NCI-H2227 (cell line): ENCODE results near the gene ACTC1.
"Not testable (repeated sequence)": the region's sequence is repeated elsewhere in the genome, so short reads cannot be mapped to it uniquely, and the experiment has no call there.

Source experiments
- DNase-seq: peaks from one replicate; lab custom pipeline; 2025; ENCODE audit not compliant: unreplicated experiment; lab: John Stamatoyannopoulos, UW

ACTC1 gene

GRCh38 chr15:34795267-34796081 lies at the start of gene ACTC1:
TSS of gene ACTC1 (minus strand) at chr15:34795549. CDS start at chr15:34794808, 741 bp downstream.
- DNase-seq: no peak

DNA sequence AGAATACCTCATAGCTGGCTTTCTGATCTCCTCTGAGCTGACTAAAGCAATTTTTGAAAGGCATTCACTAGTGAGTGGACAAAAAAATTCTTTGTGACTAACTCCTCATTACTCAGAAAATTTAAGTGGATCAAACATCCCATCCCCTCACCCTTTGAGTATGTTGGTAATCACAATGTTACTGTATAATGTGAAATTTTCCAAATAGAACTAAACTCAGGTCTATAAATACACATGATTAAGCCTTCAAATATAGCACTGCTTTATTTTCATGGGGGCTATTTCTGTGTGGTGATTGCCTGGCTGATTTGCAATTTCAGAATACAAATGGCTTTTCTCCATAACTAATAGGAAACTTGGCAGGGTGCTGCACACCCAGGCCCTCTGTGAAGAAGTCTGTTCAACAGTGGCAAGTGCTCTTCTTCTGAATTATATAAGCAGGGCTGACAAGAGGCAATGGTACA lies 45.9 kb upstream of the ACTC1 start:
- no peak for DNase-seq

DNA sequence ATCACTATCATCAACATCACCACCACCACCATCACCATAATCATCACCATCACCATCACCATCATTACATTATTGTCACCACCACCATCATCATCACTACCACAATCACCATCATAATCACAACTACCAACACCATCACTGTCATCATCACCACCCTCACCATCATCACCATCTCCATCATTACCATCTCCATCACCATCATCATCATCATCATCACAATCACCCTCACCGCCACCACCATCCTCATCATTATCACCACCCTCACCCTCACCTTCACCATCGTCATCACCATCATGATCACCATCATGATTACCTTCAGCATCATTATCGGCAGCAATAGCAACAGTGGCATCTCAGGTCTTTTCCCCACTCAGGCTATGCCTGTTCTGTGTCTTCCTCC lies 42.9 kb upstream of the ACTC1 start:
- no peak for DNase-seq

DNA sequence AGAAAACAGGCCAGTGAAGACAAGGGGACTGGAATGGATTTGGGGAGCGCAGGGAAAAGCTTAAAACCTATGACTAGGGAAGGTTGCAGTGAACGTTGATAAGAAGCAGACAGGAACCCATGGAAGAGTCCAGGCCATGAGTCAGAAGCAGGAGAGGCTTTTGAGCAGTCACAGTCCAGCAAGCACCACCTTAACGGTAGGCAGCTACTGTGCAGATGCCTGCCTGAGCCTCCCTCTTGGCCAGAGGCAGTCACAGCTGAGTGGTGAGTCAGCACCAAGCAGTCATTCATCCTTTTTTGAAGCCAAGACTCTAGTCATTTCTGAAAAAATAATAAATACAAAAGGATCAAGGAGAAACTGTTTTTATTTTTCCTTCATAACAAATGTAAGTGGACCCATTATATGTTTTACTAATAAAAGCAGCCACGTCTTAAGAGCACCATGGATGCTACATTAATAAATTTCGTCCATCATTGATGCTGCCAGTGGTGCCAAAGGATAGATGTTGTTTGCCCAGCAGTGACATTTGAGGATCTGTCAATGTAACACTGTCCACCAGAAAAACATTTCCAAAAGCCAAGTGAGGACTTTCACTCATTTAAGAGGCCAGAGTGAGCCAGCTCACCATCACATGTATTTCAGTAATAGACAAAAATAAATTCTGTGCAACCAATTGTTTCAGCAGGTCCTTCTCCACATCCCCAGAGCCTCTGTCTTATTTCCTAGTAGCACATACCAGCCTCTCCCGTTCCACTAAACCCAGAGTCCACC lies 42.1 kb upstream of the ACTC1 start:
- no peak for DNase-seq

DNA sequence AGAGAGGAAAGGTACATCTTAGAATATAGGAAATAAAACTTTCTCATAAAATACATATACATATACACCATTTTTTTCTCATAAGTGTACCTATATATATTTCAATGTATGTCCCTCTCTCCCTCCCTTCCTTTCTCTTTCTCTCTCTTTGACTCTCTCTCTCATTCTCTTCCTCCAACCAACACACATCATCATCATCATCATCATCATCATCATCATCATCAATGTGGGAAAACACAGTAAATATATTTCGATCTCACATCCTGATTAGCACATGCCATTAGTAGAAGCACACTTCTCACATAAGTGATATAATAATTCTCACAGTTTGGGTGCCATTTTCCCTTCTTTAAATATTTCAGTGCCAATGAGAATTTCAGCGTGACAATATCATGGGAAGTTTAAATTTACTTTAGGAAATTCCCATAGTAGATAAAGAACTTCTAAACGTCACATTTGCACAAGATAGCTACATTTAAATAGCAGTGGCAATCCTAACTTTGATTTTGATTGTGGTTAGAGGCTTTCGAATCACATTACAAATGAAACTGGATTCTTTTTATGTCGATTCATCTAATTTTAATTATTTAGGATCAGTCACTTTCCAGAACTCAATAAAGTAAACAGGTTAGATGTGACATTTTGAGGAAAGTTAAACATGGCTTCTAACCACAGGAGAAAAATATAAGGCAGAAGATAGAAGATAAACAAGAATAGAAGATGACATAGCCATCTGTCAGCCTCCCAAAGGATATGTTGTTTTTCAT lies 33.0 kb upstream of the ACTC1 start:
- DNase-seq: no peak

- DNase-seq: no peak
These were observed 26.5 kb upstream of the ACTC1 start for GRCh38 chr15:34821831-34822230.

- no peak for DNase-seq
These were observed 24.8 kb upstream of the ACTC1 start for GRCh38 chr15:34820110-34820509.

DNA sequence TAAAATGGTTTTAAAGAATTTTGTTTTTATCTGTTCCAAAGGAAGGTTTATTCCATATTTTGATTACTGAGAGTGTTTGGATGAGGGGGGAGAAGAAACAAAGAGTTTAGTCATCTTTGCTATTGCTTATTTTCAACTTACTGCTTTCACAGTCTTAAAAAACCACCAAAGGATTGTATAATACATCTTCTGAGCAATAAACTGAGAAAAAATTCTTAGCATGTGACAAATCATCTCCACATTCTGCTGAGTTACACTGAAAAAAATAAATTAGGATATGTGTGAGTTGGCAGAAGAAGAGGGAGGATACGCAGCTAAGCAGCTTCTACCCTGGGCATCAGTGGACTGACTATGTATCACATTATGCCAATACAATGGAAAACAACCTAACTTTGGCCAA lies 23.2 kb upstream of the ACTC1 start:
- DNase-seq: no peak

GRCh38 chr15:34815836-34816235 lies 20.5 kb upstream of the ACTC1 start:
- DNase-seq: no peak

DNA sequence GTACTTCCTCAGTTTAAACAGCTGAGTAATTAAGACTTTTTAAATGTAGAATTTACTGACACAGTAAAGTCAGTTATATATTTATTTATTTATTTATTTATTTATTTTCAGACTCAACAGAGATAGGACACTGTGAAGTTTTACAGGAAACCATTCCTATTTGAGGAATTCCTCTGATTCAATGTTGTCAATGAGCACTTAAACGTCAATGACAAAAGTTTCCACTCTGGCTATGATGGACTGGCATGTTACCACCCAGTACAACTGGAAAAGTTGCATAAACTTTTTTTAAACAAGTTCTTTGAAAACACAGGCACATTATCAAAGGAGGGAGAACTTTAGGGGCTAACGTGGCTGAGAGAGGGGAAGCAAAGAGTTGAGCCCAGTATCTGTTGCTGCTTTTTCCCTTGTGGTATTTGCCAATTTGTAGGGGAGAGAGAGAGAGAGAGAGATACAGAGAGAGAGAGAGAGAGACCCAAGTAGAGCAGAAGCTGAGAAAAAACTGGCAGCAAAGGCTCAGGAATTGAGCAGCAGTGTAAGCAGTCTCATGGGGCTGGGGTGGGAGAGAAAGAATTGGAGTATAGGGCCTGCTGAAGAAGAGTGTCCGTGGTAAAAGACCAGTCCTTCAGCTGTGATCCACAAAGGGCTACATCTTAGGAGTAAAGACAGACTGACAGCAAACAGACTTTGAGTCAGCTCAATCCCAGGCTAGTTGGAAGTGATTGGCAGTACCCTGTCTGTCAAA lies 18.3 kb upstream of the ACTC1 start:
- DNase-seq: no peak

DNA sequence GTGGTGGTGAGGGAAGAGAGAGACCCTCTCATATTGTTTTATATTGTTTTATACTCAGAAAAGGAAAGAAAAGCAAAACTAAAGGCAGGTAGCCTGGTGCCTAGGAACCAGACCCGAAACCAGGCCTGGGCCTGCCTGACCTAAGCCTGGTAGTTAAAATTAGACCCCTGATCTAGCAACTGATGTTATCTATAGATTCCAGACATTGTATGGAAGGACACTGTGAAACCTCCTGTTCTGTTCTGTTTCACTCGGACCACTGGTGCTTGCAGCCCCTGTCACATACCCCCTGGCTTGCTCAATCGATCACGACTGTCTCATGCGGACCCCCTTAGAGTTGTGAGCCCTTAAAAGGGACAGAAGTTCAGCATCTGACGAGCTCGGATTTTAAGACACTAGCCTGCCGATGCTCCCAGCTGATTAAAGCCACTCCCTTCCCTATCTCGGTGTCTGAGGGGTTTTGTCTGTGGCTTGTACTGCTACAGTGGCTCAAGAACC lies 17.6 kb upstream of the ACTC1 start:
- not testable (repeated sequence) for DNase-seq

DNA sequence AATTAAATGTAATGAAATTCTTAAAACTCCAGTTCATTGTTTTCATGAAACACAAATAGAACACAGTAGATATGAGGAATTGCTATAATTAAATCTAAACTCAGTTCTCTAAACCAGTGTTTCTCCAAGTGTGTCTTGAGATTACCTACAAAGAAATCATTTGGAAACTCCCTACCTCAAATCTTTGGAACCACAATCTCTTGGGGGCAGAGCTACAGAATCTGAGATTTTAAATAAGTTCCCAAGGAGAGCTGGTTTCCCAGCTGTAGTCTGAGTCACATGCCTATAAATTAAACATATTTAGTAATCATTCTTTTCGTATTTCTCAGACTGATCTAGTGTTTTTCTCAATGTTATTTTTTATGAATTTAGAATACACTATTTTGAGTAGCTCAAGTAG lies 17.0 kb upstream of the ACTC1 start:
- no peak for DNase-seq

DNA sequence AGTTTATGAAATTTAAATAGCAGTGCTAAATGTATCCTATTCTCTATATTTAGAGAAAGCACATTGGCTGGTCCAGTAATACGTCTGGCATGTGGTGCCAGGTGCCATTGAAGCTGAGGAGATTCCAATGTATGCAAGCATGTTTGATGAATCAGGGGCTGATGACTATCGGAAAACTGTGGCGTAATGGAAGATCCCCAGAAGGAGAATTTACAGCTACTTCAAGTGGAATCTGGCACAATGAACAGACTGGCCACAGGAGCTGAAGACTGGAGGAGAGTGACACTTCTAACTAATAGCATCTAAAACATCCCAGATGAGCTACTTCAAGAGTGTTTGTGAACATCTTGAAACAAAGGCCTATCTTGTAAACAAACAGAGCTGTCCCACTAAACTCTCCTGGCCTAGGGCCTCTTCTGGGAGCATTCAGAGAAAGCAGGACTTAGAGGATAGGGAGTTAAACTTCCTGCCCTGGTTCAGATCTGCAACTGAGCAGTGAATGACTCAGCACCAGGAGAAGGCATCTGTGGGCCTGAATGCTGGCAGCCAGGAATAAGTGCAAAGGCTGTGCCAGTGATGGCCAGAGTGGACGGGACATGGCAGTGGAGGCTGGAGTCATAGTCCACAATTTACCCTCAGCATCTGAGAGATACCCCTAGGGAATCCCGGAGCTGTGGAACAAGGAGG lies 15.2 kb upstream of the ACTC1 start:
- DNase-seq: no peak

- DNase-seq: no peak
These were observed 13.8 kb upstream of the ACTC1 start for GRCh38 chr15:34809186-34809585.

- DNase-seq: no peak
These were observed 12.7 kb upstream of the ACTC1 start for GRCh38 chr15:34808016-34808415.

- DNase-seq: not testable (repeated sequence)
These were observed 11.9 kb upstream of the ACTC1 start for GRCh38 chr15:34807241-34807640.

DNA sequence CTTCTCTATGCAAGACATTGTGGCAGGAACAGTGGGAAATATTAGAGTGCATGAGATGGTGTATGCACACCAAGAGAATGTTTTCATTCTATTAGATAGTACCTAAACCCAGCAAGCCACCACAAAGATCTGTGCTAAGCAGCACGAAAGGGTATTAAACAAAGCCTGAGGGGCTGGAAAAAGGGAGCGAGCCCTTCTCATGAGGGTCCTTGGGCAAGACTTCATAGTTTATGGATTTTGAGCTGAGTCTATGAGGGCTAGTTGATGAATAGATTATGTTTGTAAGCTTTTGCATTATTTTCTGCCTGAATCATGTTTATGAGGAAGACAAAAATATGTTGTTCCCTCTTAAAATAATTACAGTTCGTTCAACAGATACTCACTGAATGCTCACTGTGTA lies 9.4 kb upstream of the ACTC1 start:
- DNase-seq: no peak

GRCh38 chr15:34804113-34804512 lies 8.8 kb upstream of the ACTC1 start:
- no peak for DNase-seq

GRCh38 chr15:34802803-34803750 lies 7.7 kb upstream of the ACTC1 start:
- no peak for DNase-seq
